SU-DHL-6 (cell line): Measurements from ENCODE around the gene PINK1.

Experiments used
- H2AFZ ChIP-seq: fragments of 200-600 bp; sonication (generic); 2 replicates; pipeline ENCODE4 v1.6.1; 2014; ENCODE audit warnings: low read depth, mild to moderate bottlenecking, moderate library complexity, mixed read lengths, antibody characterized with exemption, low read length; ENCODE audit not compliant: severe bottlenecking
- H3F3A ChIP-seq: fragments of 200-600 bp; shearing (Covaris generic); 2 replicates; pipeline ENCODE4 v1.6.0; 2016; ENCODE audit warnings: antibody characterized with exemption, mild to moderate bottlenecking; ENCODE audit not compliant: insufficient read depth
- H3K27ac ChIP-seq: fragments of 200-600 bp; sonication (generic); 2 replicates; pipeline ENCODE4 v1.5.1; 2016; ENCODE audit warnings: low read depth, mild to moderate bottlenecking, low read length, moderate library complexity, mixed read lengths
- H3K27me3 ChIP-seq: fragments of 200-600 bp; sonication (generic), shearing (Covaris generic); 2 replicates; pipeline ENCODE4 v1.6.0; 2014; ENCODE audit warnings: mild to moderate bottlenecking, low read length
- H3K36me3 ChIP-seq: fragments of 200-600 bp; sonication (generic); 2 replicates; pipeline ENCODE4 v1.6.1; 2014; ENCODE audit warnings: mild to moderate bottlenecking, low read length, mixed read lengths
- H3K4me2 ChIP-seq: fragments of 300-600, 200-600 bp; shearing (Covaris generic), sonication (generic); 2 replicates; pipeline ENCODE4 v1.6.0; 2014; ENCODE audit warnings: low read length, low read depth, mild to moderate bottlenecking; ENCODE audit not compliant: poor library complexity, severe bottlenecking
- H3K4me3 ChIP-seq: fragments of 200-600 bp; sonication (generic); 2 replicates; pipeline ENCODE4 v1.5.1; 2014; ENCODE audit warnings: antibody characterized with exemption, low read length, mild to moderate bottlenecking, mixed read lengths; ENCODE audit not compliant: insufficient read depth, poor library complexity, severe bottlenecking
- H3K79me2 ChIP-seq: fragments of 200-600 bp; sonication (generic); 2 replicates; pipeline ENCODE4 v1.6.1; 2014; ENCODE audit warnings: mild to moderate bottlenecking, low read length, moderate library complexity; ENCODE audit not compliant: insufficient read depth
- H3K9ac ChIP-seq: fragments of 200-600 bp; sonication (generic); 2 replicates; pipeline ENCODE4 v1.7.0; 2014; ENCODE audit warnings: mild to moderate bottlenecking, low read length
- H3K9me2 ChIP-seq: fragments of 200-600 bp; sonication (generic); replicated peaks from 2 replicates; pipeline ENCODE4 v1.6.1; 2014; ENCODE audit warnings: low read length; ENCODE audit not compliant: insufficient read depth
- H3K9me3 ChIP-seq: fragments of 200-600 bp; sonication (generic); 2 replicates; pipeline ENCODE4 v1.6.1; 2014; ENCODE audit warnings: low read length, mixed read lengths; ENCODE audit not compliant: insufficient read depth
- H4K20me1 ChIP-seq: fragments of 200-600 bp; sonication (generic); 2 replicates; pipeline ENCODE4 v1.6.1; 2014; ENCODE audit warnings: low read depth, mild to moderate bottlenecking, antibody characterized with exemption, low read length, moderate library complexity, mixed read lengths
- CTCF ChIP-seq: fragments of 200-600 bp; sonication (generic); IDR thresholded peaks from one replicate; pipeline ENCODE4 v1.5.1; 2017; ENCODE audit warnings: antibody characterized with exemption, mild to moderate bottlenecking, low read length, moderate library complexity; ENCODE audit not compliant: insufficient read depth, poor library complexity, severe bottlenecking
- EZH2phosphoT487 ChIP-seq: fragments of 200-600 bp; sonication (generic), shearing (Covaris generic); conservative IDR thresholded peaks from 2 replicates; pipeline ENCODE4 v1.6.1; 2018; ENCODE audit warnings: mild to moderate bottlenecking, antibody characterized with exemption, low read length, moderate library complexity, mixed read lengths

The PINK1 gene

GRCh38 chr1:20609541-20609940 is 23.7 kb upstream of the PINK1 start:
- H3K4me2 ChIP-seq: no peak overlapping the region
- no peak overlapping the region for H3K27ac ChIP-seq
- H3K9ac ChIP-seq: no peak overlapping the region
- no peaks in the 10 kb centered on the region for H3K79me2 ChIP-seq
- no peaks in the 10 kb centered on the region for H3K27me3 ChIP-seq
- no peaks in the 10 kb centered on the region; the same call in 1 of the 2 replicates for H3F3A ChIP-seq
- H3K36me3 ChIP-seq: no peaks in the 10 kb centered on the region
- no peak overlapping the region for H2AFZ ChIP-seq
- H3K4me3 ChIP-seq: no peak overlapping the region
- H3K9me3 ChIP-seq: no peaks in the 10 kb centered on the region
- no peak for TF ChIP-seq EZH2phosphoT487
- no peak for TF ChIP-seq CTCF
- no peaks in the 10 kb centered on the region for H4K20me1 ChIP-seq
- no peaks in the 10 kb centered on the region for H3K9me2 ChIP-seq

GRCh38 chr1:20610970-20611369 is 22.3 kb upstream of the PINK1 start:
- Histone ChIP-seq H3K4me3 (no peak overlapping the region), H3K9me2 (no peaks in the 10 kb centered on the region), H3K9ac (no peak overlapping the region), H3K79me2 (no peaks in the 10 kb centered on the region), H3K27ac (no peak overlapping the region), H2AFZ (no peak overlapping the region), H3F3A (no peaks in the 10 kb centered on the region; the same call in 1 of the 2 replicates), H3K4me2 (no peak overlapping the region), H3K9me3 (no peaks in the 10 kb centered on the region), H4K20me1 (no peaks in the 10 kb centered on the region), H3K36me3 (no peaks in the 10 kb centered on the region), H3K27me3 (no peaks in the 10 kb centered on the region)
- no peak for TF ChIP-seq EZH2phosphoT487
- TF ChIP-seq CTCF: no peak

- H3K9me2 ChIP-seq: no peaks in the 10 kb centered on the region
- no peaks in the 10 kb centered on the region for H3K9me3 ChIP-seq
- no peaks in the 10 kb centered on the region for H4K20me1 ChIP-seq
- H3K4me3 ChIP-seq: no peak overlapping the region
- H3K36me3 ChIP-seq: no peaks in the 10 kb centered on the region
- H3K9ac ChIP-seq: no peak overlapping the region
- no peak overlapping the region for H3K27ac ChIP-seq
- H3K27me3 ChIP-seq: no peaks in the 10 kb centered on the region
- TF ChIP-seq CTCF (no peak), EZH2phosphoT487 (no peak)
- H3F3A ChIP-seq: no peaks in the 10 kb centered on the region; the same call in 1 of the 2 replicates
- no peaks in the 10 kb centered on the region for H3K79me2 ChIP-seq
- H3K4me2 ChIP-seq: no peak overlapping the region
- no peak overlapping the region for H2AFZ ChIP-seq
Observed at GRCh38 chr1:20611652-20612051, 21.6 kb upstream of the PINK1 start.

- no peak overlapping the region for H3K27ac ChIP-seq
- H3K36me3 ChIP-seq: no peaks in the 10 kb centered on the region
- H2AFZ ChIP-seq: no peak overlapping the region
- TF ChIP-seq CTCF (no peak), EZH2phosphoT487 (no peak)
- no peaks in the 10 kb centered on the region for H3K9me3 ChIP-seq
- H3K4me3 ChIP-seq: no peak overlapping the region
- no peaks in the 10 kb centered on the region for H3K79me2 ChIP-seq
- H3K27me3 ChIP-seq: no peaks in the 10 kb centered on the region
- no peak overlapping the region for H3K4me2 ChIP-seq
- no peaks in the 10 kb centered on the region for H3K9me2 ChIP-seq
- no peaks in the 10 kb centered on the region for H4K20me1 ChIP-seq
- no peak overlapping the region for H3K9ac ChIP-seq
- no peaks in the 10 kb centered on the region; the same call in 1 of the 2 replicates for H3F3A ChIP-seq
Observed at GRCh38 chr1:20612221-20612746, 21.0 kb upstream of the PINK1 start.
